Measurements from ENCODE around the gene GPALPP1. TPM values are rescaled to one million over a fixed set of nuclear protein-coding genes. Genes with fewer than 3 reads are reported as not detected.

Gene GPALPP1
- total RNA-seq, 2 donors from 2014 or later: 9.0 to 14.6 TPM

- H3K27ac ChIP-seq: no peak overlapping the region
- H3K4me1 ChIP-seq: peaks cover 0 to 11% of the 10 kb centered on the region in 2 donors
- H3K4me3 ChIP-seq: no peak overlapping the region
- DNase-seq (ENCODE audit: low spot score): no peak
- TF ChIP-seq, protein P1, sequence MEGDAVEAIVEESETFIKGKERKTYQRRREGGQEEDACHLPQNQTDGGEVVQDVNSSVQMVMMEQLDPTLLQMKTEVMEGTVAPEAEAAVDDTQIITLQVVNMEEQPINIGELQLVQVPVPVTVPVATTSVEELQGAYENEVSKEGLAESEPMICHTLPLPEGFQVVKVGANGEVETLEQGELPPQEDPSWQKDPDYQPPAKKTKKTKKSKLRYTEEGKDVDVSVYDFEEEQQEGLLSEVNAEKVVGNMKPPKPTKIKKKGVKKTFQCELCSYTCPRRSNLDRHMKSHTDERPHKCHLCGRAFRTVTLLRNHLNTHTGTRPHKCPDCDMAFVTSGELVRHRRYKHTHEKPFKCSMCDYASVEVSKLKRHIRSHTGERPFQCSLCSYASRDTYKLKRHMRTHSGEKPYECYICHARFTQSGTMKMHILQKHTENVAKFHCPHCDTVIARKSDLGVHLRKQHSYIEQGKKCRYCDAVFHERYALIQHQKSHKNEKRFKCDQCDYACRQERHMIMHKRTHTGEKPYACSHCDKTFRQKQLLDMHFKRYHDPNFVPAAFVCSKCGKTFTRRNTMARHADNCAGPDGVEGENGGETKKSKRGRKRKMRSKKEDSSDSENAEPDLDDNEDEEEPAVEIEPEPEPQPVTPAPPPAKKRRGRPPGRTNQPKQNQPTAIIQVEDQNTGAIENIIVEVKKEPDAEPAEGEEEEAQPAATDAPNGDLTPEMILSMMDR (IDR thresholded peaks at IDR 0.05): peak; percentile 65 to 72
- H3K27me3 ChIP-seq: no peaks in the 10 kb centered on the region
- peaks cover 1% of the 10 kb centered on the region for H3K36me3 ChIP-seq
- H3K9me3 ChIP-seq: no peaks in the 10 kb centered on the region
Measured at GRCh38 chr13:44972956-44973581, 16.3 kb upstream of the GPALPP1 start.

DNA sequence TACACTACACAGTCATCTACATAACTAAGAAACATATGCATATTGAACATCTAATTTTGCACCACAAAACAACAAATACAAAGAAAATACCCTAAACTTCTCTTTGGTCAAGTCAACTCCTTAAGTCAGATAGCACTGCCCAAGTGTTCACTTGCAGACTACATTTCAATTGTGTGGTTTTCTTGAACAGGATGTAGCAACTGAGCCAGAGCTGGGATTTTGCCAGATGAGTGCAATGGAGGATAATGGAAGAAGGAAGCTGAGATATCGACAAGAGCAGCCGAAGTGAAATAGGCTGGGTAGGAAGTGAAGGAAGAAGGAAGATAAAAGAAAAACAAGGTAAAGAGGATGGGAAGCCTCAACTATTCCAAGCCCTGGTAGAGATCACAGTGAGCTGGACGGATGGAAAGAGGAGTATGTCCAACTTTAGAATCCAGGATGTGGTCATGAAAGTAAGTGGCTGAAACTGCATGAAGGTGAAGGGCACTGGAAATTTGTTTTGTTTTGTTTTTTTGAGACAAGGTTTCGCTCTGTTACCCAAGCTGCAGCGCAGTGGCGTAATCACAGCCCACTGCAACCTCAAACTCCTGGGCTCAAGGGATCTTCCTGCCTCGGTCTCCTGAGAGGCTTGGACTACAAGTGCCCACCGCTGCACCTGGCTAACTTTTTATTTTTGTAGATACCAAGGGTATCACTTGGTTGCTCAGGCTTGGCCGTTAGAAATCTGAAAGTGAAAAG lies 15.1 kb upstream of the GPALPP1 start:
- no peak overlapping the region for H3K27ac ChIP-seq

DNA sequence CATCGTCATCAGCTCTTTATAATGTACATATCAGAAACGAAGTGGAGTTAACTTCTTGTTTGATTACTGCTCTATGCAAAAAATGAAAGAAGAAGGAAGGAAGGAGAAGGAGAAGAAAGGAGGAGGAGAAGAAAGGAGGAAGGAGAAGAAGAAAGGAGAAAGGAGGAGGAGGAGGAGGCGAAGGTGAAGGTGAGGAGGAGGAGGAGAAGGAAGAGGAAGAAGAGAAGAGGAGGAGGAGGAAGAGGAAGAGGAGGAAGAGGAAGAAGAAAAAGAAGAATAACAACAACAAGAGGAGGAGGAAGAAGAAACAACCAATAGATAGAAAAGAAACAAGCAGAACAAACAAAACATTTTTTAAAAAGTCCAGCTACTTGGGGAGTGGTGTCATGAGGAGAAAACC lies 13.1 kb upstream of the GPALPP1 start:
- no peaks in the 10 kb centered on the region for H3K27me3 ChIP-seq
- DNase-seq (ENCODE audit: low spot score): no peak
- no peaks in the 10 kb centered on the region for H3K4me1 ChIP-seq
- H3K4me3 ChIP-seq: no peak overlapping the region
- no peak overlapping the region for H3K27ac ChIP-seq
- H3K36me3 ChIP-seq: peaks cover 22% of the 10 kb centered on the region
- H3K9me3 ChIP-seq: no peaks in the 10 kb centered on the region
- TF ChIP-seq, protein P1 (IDR thresholded peaks at IDR 0.05): no peak

More for the DNA sequence above, 15.1 kb upstream of the GPALPP1 start:
- H3K4me1 ChIP-seq: peaks cover 0 to 4% of the 10 kb centered on the region in 2 donors
- no peaks in the 10 kb centered on the region for H3K9me3 ChIP-seq
- no peak overlapping the region for H3K4me3 ChIP-seq
- H3K27me3 ChIP-seq: no peaks in the 10 kb centered on the region
- peaks cover 8% of the 10 kb centered on the region for H3K36me3 ChIP-seq
- TF ChIP-seq, protein P1 (IDR thresholded peaks at IDR 0.05): no peak
- DNase-seq (ENCODE audit: low spot score): peak; percentile 64

- Histone ChIP-seq H3K36me3 (peaks cover 22% of the 10 kb centered on the region), H3K4me3 (no peak overlapping the region), H3K27me3 (no peaks in the 10 kb centered on the region), H3K27ac (no peak overlapping the region), H3K9me3 (no peaks in the 10 kb centered on the region), H3K4me1 (no peaks in the 10 kb centered on the region)
- no peak for DNase-seq (ENCODE audit: low spot score)
- TF ChIP-seq, protein P1 (IDR thresholded peaks at IDR 0.05): no peak
Measured at GRCh38 chr13:44976949-44977583, 12.3 kb upstream of the GPALPP1 start.

DNA sequence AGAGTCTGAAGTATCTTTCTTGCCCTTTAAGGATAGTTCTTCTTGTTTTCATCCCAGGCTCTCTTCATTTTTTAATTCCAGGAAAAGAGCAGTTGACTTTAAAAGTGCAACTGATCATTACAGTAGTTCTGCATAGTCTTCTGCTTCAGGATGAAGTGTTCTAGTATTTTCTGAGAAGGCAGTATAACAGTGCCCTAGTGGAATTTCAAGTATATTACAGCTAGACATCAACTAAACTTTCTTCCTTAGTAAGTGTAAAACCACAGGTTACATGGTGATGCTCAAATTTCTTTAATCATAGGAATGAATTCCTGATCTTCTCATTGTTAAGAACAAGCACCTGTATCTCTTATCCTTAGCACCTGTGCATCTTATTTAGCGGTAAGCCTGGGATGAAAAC lies 11.0 kb upstream of the GPALPP1 start:
- H3K36me3 ChIP-seq: peaks cover 22% of the 10 kb centered on the region
- TF ChIP-seq, protein P1 (IDR thresholded peaks at IDR 0.05): no peak
- H3K27ac ChIP-seq: no peak overlapping the region
- no peaks in the 10 kb centered on the region for H3K4me1 ChIP-seq
- DNase-seq (ENCODE audit: low spot score): no peak
- H3K4me3 ChIP-seq: no peak overlapping the region
- no peaks in the 10 kb centered on the region for H3K9me3 ChIP-seq
- H3K27me3 ChIP-seq: no peaks in the 10 kb centered on the region
